ENCODE measurements around the gene STOML1. TPM values are rescaled to one million over a fixed set of nuclear protein-coding genes. Genes with fewer than 3 reads are reported as not detected.
A peak's percentile ranks its signal among the peaks of the same experiment; 100 is the strongest.

STOML1 gene
- total RNA-seq, 2 experiments from 2014 or later: 4.6 to 5.3 TPM

DNA sequence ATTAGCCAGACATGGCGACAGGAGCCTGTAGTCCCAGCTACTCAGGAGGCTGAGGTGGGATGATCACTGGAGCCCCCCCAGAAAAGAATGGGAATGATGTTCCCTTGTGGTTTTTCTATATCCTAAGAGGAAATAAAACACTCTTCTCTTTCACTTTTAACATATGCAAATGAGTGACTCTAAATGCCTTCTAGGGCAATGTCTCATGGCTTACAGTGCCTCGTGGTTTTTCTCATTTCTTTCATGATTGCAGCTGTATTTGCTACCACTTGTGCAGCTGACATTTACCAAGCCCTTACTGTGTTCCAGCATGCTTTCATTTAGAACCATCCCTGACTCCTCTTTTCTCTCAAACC lies 26.4 kb downstream of the STOML1 start:
- ChIA-PET POLR2A (interaction anchor here (0.7 to 2.9 kb wide), 8 partner anchors 9 to 355 kb away, joined by 3 to 30 read pairs (median 6); partner anchors contain the start of gene PML), CTCF (interaction anchor here (0.6 to 3.9 kb wide), 5 partner anchors 9 to 83 kb away, joined by 3 to 46 read pairs (median 7); no protein-coding TSS in a partner anchor)
- Histone ChIP-seq H3K27me3 (ENCODE audit: control insufficient read depth in 1 of 2, insufficient read depth in 2 of 2, low read length in 2 of 2) (no peaks in the 10 kb centered on the region), H3K36me3 (ENCODE audit: insufficient read depth, low read length) (no peaks in the 10 kb centered on the region), H3K9me3 (ENCODE audit: control insufficient read depth in 1 of 2, insufficient read depth in 1 of 2, low read length in 2 of 2) (no peaks in the 10 kb centered on the region), H3K27ac (ENCODE audit: low read depth in 1 of 2, low read length in 2 of 2) (peak overlapping the region in 1 of 2 donors; percentile 48), H3K4me1 (ENCODE audit: insufficient read depth, low read length) (peaks cover 27% of the 10 kb centered on the region), H3K4me3 (ENCODE audit: low read length) (peak overlapping the region; percentile 57)
- Mint-ChIP-seq H3K9me3 (no peaks in the 10 kb centered on the region), H3K4me3 (peak overlapping the region; percentile 73), H3K27me3 (no peaks in the 10 kb centered on the region), H3K4me1 (ENCODE audit: low read depth) (peaks cover 38% of the 10 kb centered on the region), H3K27ac (peak overlapping the region; percentile 73), H3K36me3 (ENCODE audit: low read depth) (no peaks in the 10 kb centered on the region)
- TF ChIP-seq, protein P1, sequence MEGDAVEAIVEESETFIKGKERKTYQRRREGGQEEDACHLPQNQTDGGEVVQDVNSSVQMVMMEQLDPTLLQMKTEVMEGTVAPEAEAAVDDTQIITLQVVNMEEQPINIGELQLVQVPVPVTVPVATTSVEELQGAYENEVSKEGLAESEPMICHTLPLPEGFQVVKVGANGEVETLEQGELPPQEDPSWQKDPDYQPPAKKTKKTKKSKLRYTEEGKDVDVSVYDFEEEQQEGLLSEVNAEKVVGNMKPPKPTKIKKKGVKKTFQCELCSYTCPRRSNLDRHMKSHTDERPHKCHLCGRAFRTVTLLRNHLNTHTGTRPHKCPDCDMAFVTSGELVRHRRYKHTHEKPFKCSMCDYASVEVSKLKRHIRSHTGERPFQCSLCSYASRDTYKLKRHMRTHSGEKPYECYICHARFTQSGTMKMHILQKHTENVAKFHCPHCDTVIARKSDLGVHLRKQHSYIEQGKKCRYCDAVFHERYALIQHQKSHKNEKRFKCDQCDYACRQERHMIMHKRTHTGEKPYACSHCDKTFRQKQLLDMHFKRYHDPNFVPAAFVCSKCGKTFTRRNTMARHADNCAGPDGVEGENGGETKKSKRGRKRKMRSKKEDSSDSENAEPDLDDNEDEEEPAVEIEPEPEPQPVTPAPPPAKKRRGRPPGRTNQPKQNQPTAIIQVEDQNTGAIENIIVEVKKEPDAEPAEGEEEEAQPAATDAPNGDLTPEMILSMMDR (IDR thresholded peaks at IDR 0.05): no peak
- peak in 4 of 14 experiments; percentile 33 to 67 (median 65) for DNase-seq
- intact Hi-C loops (cut with DNase I, micrococcal nuclease): loop anchor here in 1 of 2 experiments (2.0 kb wide), 1 partner anchor 37 kb away; no protein-coding TSS in a partner anchor
- ATAC-seq (ENCODE audit: poor library complexity): peak; percentile 84

DNA sequence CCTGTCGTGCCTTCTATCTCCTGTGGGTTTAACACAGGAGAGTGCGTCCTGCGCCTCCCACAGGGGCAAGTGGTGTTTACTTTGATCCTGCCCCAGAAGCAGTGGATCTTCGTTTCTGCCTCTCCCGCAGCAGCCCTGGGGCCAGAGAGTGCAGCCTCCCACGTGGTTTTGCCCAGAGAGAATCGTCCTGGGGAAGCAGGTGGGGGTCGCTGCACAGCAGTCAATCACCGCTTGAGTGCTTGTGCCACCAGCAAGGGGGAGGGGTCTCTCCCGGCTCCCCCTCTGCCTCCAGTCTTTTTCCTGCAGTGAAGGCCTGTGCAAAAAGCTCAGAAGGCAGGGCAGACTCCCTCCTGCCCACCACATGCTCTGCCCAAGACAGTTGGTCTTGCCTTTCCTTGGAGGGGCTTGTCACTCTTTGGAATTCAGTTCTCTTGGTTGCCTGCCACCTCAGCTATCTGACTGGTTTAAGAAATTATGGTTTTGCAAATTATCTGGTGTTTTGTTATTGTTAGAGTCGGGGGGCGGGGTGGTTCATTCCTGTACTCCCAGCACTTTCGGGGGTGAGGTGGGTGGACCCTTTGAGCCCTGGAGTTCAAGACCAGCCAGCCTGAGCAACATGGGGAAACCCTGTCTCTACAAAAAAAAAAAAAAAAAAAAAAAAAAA lies 26.9 kb downstream of the STOML1 start:
- peak in 4 of 14 experiments; percentile 11 to 51 (median 39) for DNase-seq
- TF ChIP-seq, protein P1 (IDR thresholded peaks at IDR 0.05): peak; percentile 55
- Histone ChIP-seq H3K27me3 (ENCODE audit: control insufficient read depth in 1 of 2, insufficient read depth in 2 of 2, low read length in 2 of 2) (no peaks in the 10 kb centered on the region), H3K27ac (ENCODE audit: low read depth in 1 of 2, low read length in 2 of 2) (peak overlapping the region; percentile 14 to 48), H3K9me3 (ENCODE audit: control insufficient read depth in 1 of 2, insufficient read depth in 1 of 2, low read length in 2 of 2) (no peaks in the 10 kb centered on the region), H3K36me3 (ENCODE audit: insufficient read depth, low read length) (no peaks in the 10 kb centered on the region), H3K4me1 (ENCODE audit: insufficient read depth, low read length) (peaks cover 28% of the 10 kb centered on the region), H3K4me3 (ENCODE audit: low read length) (peak overlapping the region; percentile 57)
- H3K27me3 Mint-ChIP-seq: no peaks in the 10 kb centered on the region
- no peaks in the 10 kb centered on the region for H3K36me3 Mint-ChIP-seq (ENCODE audit: low read depth)
- peak; percentile 39 for ATAC-seq (ENCODE audit: poor library complexity)
- CTCF ChIA-PET: interaction anchor here (0.6 to 3.9 kb wide), 6 partner anchors 9 to 84 kb away, joined by 3 to 46 read pairs (median 8); no protein-coding TSS in a partner anchor
- POLR2A ChIA-PET: interaction anchor here (1.0 to 2.9 kb wide), 7 partner anchors 9 to 355 kb away, joined by 3 to 30 read pairs (median 7); partner anchors contain the start of gene PML
- H3K4me1 Mint-ChIP-seq (ENCODE audit: low read depth): peaks cover 43% of the 10 kb centered on the region
- intact Hi-C loops (cut with DNase I, micrococcal nuclease): loop anchor here in 1 of 2 experiments (2.0 kb wide), 1 partner anchor 36 kb away; no protein-coding TSS in a partner anchor
- H3K4me3 Mint-ChIP-seq: peak overlapping the region; percentile 73
- no peaks in the 10 kb centered on the region for H3K9me3 Mint-ChIP-seq
- peak overlapping the region; percentile 73 for H3K27ac Mint-ChIP-seq

DNA sequence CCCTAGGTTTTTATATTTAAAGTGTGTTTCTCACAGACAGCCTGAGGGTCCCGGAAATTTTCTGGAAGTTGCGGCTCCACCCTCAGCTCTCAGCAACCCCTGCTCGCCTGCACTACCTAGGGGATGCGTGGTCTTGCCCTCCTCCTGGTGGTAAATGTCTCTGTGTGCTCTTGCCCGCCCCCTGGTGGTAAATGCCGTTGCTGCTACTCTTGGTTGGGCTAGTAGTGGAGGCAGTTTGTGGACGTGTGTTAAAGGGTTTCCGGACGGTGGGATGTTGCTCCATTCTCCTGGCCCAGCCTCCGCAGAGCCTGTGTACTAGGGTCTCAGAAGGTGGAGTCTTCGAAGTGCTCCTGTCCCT lies 27.4 kb downstream of the STOML1 start:
- H3K4me1 ChIP-seq (ENCODE audit: insufficient read depth, low read length): peaks cover 33% of the 10 kb centered on the region
- Mint-ChIP-seq H3K27me3 (no peaks in the 10 kb centered on the region), H3K4me1 (ENCODE audit: low read depth) (peaks cover 46% of the 10 kb centered on the region), H3K36me3 (ENCODE audit: low read depth) (no peaks in the 10 kb centered on the region), H3K9me3 (no peaks in the 10 kb centered on the region), H3K27ac (peak overlapping the region; percentile 73), H3K4me3 (peak overlapping the region; percentile 73)
- ChIA-PET CTCF (interaction anchor here (0.6 to 3.9 kb wide), 5 partner anchors 9 to 83 kb away, joined by 3 to 46 read pairs (median 4); partner anchors contain the start of gene PML), POLR2A (interaction anchor here (1.0 to 2.9 kb wide), 3 partner anchors 11 to 18 kb away, joined by 3 to 30 read pairs (median 5); no protein-coding TSS in a partner anchor)
- H3K9me3 ChIP-seq (ENCODE audit: control insufficient read depth in 1 of 2, insufficient read depth in 1 of 2, low read length in 2 of 2): no peaks in the 10 kb centered on the region
- peak; percentile 82 for ATAC-seq (ENCODE audit: poor library complexity)
- H3K27me3 ChIP-seq (ENCODE audit: control insufficient read depth in 1 of 2, insufficient read depth in 2 of 2, low read length in 2 of 2): no peaks in the 10 kb centered on the region
- peak; percentile 76 to 94 (median 86) for DNase-seq
- intact Hi-C loops (cut with DNase I, micrococcal nuclease): loop anchor here (1.0 to 5.0 kb wide), 4 partner anchors 13 to 92 kb away; partner anchors contain the start of gene TBC1D21 (in 1 of the 2)
- no peaks in the 10 kb centered on the region for H3K36me3 ChIP-seq (ENCODE audit: insufficient read depth, low read length)
- peak overlapping the region; percentile 57 for H3K4me3 ChIP-seq (ENCODE audit: low read length)
- TF ChIP-seq, protein P1 (IDR thresholded peaks at IDR 0.05): peak; percentile 98
- H3K27ac ChIP-seq (ENCODE audit: low read depth in 1 of 2, low read length in 2 of 2): no peak overlapping the region

Measured in CD4-positive, alpha-beta T cell (primary cell).